IMR-90 (cell line): ENCODE data around the gene SRI. TPM values are rescaled to one million over a fixed set of nuclear protein-coding genes. Genes with fewer than 3 reads are reported as not detected.

Experiments used
- ATAC-seq: fragments of 200-7000 bp; cut with Tn5 transposase; 2 replicates; pipeline ENCODE4 v1.9.1; 2020; ENCODE audit warnings: low read depth, mild to moderate bottlenecking, moderate library complexity
- BruUV-seq: library from RNA; stranded (reverse); fragments of 400-500 nt; replicated peaks from 2 replicates; lab custom pipeline; 2021; lab: Mats Ljungman, UMichigan
- CTCF ChIA-PET: fragments of 300-600 bp; formaldehyde crosslinking; extraction: SDS; loops from one replicate; lab custom pipeline; 2021; ENCODE audit warnings: antibody characterized with exemption; lab: Yijun Ruan, JAX
- POLR2A ChIA-PET: fragments of 300-600 bp; sonication (Branson Sonifier 250); formaldehyde crosslinking; loops from one replicate; lab custom pipeline; 2022; ENCODE audit warnings: antibody characterized with exemption; ENCODE audit not compliant: unreplicated experiment; lab: Charles Lee
- DNase-seq: peaks from one replicate; pipeline ENCODE4 v3.0.0; 2013
- H2AFZ ChIP-seq: replicated peaks from 2 replicates; pipeline ENCODE3; 2013; ENCODE audit warnings: low read length, mild to moderate bottlenecking; ENCODE audit not compliant: poor library complexity
- H2AK5ac ChIP-seq: 2 replicates; pipeline ENCODE4 v1.6.1; 2013; ENCODE audit warnings: low read depth, low read length, inconsistent platforms
- H2AK9ac ChIP-seq: replicated peaks from 2 replicates; pipeline ENCODE3; 2013; ENCODE audit warnings: mild to moderate bottlenecking, low read depth, low read length, moderate library complexity; ENCODE audit not compliant: poor library complexity
- H2BK120ac ChIP-seq: 2 replicates; pipeline ENCODE4 v1.6.1; 2013; ENCODE audit warnings: low read depth, low read length, inconsistent platforms
- H2BK15ac ChIP-seq: 3 replicates; pipeline ENCODE4 v1.6.1; 2013; ENCODE audit warnings: low read depth, low read length, inconsistent platforms
- H2BK20ac ChIP-seq: 2 replicates; pipeline ENCODE4 v1.6.1; 2013; ENCODE audit warnings: low read depth, mild to moderate bottlenecking, inconsistent platforms, low read length, moderate library complexity
- H2BK5ac ChIP-seq: 2 replicates; pipeline ENCODE4 v1.6.1; 2013; ENCODE audit warnings: mild to moderate bottlenecking, low read depth, low read length, inconsistent platforms; ENCODE audit not compliant: poor library complexity, severe bottlenecking
- H3K14ac ChIP-seq: replicated peaks from 2 replicates; pipeline ENCODE4 v1.6.1; 2013; ENCODE audit warnings: low read depth, low read length, inconsistent platforms
- H3K18ac ChIP-seq: 2 replicates; pipeline ENCODE4 v1.6.1; 2013; ENCODE audit warnings: low read depth, low read length, control low read depth
- H3K23ac ChIP-seq: 2 replicates; pipeline ENCODE4 v1.6.1; 2013; ENCODE audit warnings: low read depth, low read length, inconsistent platforms
- H3K27ac ChIP-seq: 2 replicates; pipeline ENCODE4 v1.5.1; 2013; ENCODE audit warnings: mild to moderate bottlenecking, control low read depth, low read length; ENCODE audit not compliant: insufficient read depth
- H3K27me3 ChIP-seq: 2 replicates; pipeline ENCODE4 v1.6.1; 2013; ENCODE audit warnings: low read length; ENCODE audit not compliant: control insufficient read depth, insufficient read depth
- H3K36me3 ChIP-seq: 2 replicates; pipeline ENCODE4 v1.6.1; 2013; ENCODE audit warnings: low read length, mixed read lengths; ENCODE audit not compliant: control insufficient read depth, insufficient read depth
- H3K4ac ChIP-seq: 2 replicates; pipeline ENCODE4 v1.6.1; 2013; ENCODE audit warnings: low read depth, low read length, inconsistent platforms
- H3K4me1 ChIP-seq: 2 replicates; pipeline ENCODE4 v1.6.1; 2013; ENCODE audit warnings: low read length, mixed read lengths; ENCODE audit not compliant: control insufficient read depth, insufficient read depth
- H3K4me2 ChIP-seq: 2 replicates; pipeline ENCODE4 v1.6.1; 2013; ENCODE audit warnings: low read depth, mild to moderate bottlenecking, control low read depth, low read length, moderate library complexity
- H3K4me3 ChIP-seq: 2 replicates; pipeline ENCODE4 v1.5.1; 2013; ENCODE audit warnings: low read depth, mild to moderate bottlenecking, control low read depth, low read length, moderate library complexity; ENCODE audit not compliant: insufficient read depth
- H3K56ac ChIP-seq: 2 replicates; pipeline ENCODE4 v1.6.1; 2013; ENCODE audit warnings: low read length, inconsistent platforms; ENCODE audit not compliant: insufficient read depth; ENCODE audit errors: extremely low read depth
- H3K79me1 ChIP-seq, 2 experiments: 2 replicates each; pipeline ENCODE4 v1.6.1; 2013; ENCODE audit warnings: low read length in 2 of 2, inconsistent platforms in 1 of 2, low read depth in 1 of 2
- H3K9ac ChIP-seq: 2 replicates; pipeline ENCODE4 v1.6.1; 2013; ENCODE audit warnings: low read depth, low read length, control low read depth
- H3K9me1 ChIP-seq: 2 replicates; pipeline ENCODE4 v1.6.1; 2013; ENCODE audit warnings: low read length, inconsistent platforms; ENCODE audit not compliant: insufficient read depth
- H3K9me3 ChIP-seq: 2 replicates; pipeline ENCODE4 v1.6.1; 2013; ENCODE audit warnings: low read length; ENCODE audit not compliant: control insufficient read depth, insufficient read depth
- H4K20me1 ChIP-seq: 2 replicates; pipeline ENCODE4 v1.6.1; 2013; ENCODE audit warnings: low read length, inconsistent platforms; ENCODE audit not compliant: insufficient read depth
- H4K5ac ChIP-seq: 2 replicates; pipeline ENCODE4 v1.6.1; 2013; ENCODE audit warnings: mild to moderate bottlenecking, low read depth, low read length, control low read depth
- H4K8ac ChIP-seq, 2 experiments: 2 replicates each; pipeline ENCODE4 v1.6.1; 2013; ENCODE audit warnings: low read depth in 2 of 2, low read length in 2 of 2, control low read depth in 1 of 2, inconsistent platforms in 1 of 2
- H4K91ac ChIP-seq: 2 replicates; pipeline ENCODE4 v1.6.1; 2013; ENCODE audit warnings: low read depth, low read length, inconsistent platforms; ENCODE audit not compliant: insufficient read depth
- CHD1 ChIP-seq: IDR thresholded peaks from 2 replicates; pipeline ENCODE4 v1.6.1; 2012; ENCODE audit warnings: low read depth, low read length, improper control_type of control experiment
- FOS ChIP-seq: fragments of 150-350 bp; IDR thresholded peaks from 2 replicates; pipeline ENCODE4 v1.6.1; 2016; ENCODE audit warnings: low read depth, low read length
- MAZ ChIP-seq: IDR thresholded peaks from 2 replicates; pipeline ENCODE4 v1.6.1; 2012; ENCODE audit warnings: low read depth, mild to moderate bottlenecking, low read length, improper control_type of control experiment, moderate library complexity, borderline replicate concordance
- MXI1 ChIP-seq: IDR thresholded peaks from 2 replicates; pipeline ENCODE4 v1.6.1; 2012; ENCODE audit warnings: low read depth, mild to moderate bottlenecking, low read length, moderate library complexity, borderline replicate concordance
- NFE2L2 ChIP-seq: fragments of 150-350 bp; IDR thresholded peaks from 2 replicates; pipeline ENCODE4 v1.6.1; 2016; ENCODE audit warnings: low read depth, mild to moderate bottlenecking, low read length
- POLR2A ChIP-seq: IDR thresholded peaks from 2 replicates; pipeline ENCODE4 v1.6.1; 2012; ENCODE audit warnings: mild to moderate bottlenecking, low read depth, low read length
- RAD21 ChIP-seq: IDR thresholded peaks from 2 replicates; pipeline ENCODE4 v1.6.1; 2012; ENCODE audit warnings: low read length, improper control_type of control experiment
- RFX5 ChIP-seq: IDR thresholded peaks from 2 replicates; pipeline ENCODE4 v1.8.0; 2012; ENCODE audit warnings: low read depth, mild to moderate bottlenecking, low read length, moderate library complexity
- SMC3 ChIP-seq: fragments of 150-350 bp; IDR thresholded peaks from 2 replicates; pipeline ENCODE4 v1.6.1; 2016; ENCODE audit warnings: low read depth, mild to moderate bottlenecking, antibody characterized with exemption, low read length, moderate library complexity
- WGBS, 2 experiments: methylation state at CpG; one replicate each; pipeline versions ENCODE4 v1.1.5 to v1.1.7; 2013; ENCODE audit warnings: missing lambda C conversion rate in 2 of 2; ENCODE audit not compliant: insufficient read length in 1 of 2; ENCODE audit errors: extremely low coverage in 2 of 2; 5-methylcytosine and 5-hydroxymethylcytosine counted together
- dilution Hi-C: fragments of 300-500 bp; cut with HindIII; formaldehyde crosslinking; loops from one replicate; pipeline ENCODE4 v1.14.3; 2018; ENCODE audit warnings: low sequenced_read_pairs; ENCODE audit not compliant: unreplicated experiment
- in situ Hi-C: fragments of 300-500 bp; cut with MboI; formaldehyde crosslinking; loops from 3 replicates; pipeline ENCODE4 v1.14.3; 2019; ENCODE audit warnings: low sequenced_read_pairs, inconsistent platforms, mixed read lengths
- intact Hi-C: fragments of 100-400 bp; cut with micrococcal nuclease; formaldehyde crosslinking; loops from 2 replicates; pipeline ENCODE4 v1.10.0; 2022
- polyA plus RNA-seq, 3 experiments: library from polyadenylated mRNA; depleted of rRNA; stranded (reverse); fragments of >200 nt; gene quantifications; 2 replicates each; pipeline ENCODE4 v1.2.3, GENCODE V29; 2012; ENCODE audit warnings: low replicate concordance in 1 of 3
- total RNA-seq: library from RNA; depleted of rRNA; stranded (reverse); fragments of >200 nt; gene quantifications from 2 replicates; pipeline ENCODE4 v1.2.3, GENCODE V29; 2012
- TF ChIP-seq, protein P1 (sequence below): fragments of 150-350 bp; IDR thresholded peaks from 2 replicates; pipeline ENCODE4 v1.6.1; 2016; ENCODE audit warnings: low read depth, mild to moderate bottlenecking, low read length, moderate library complexity, borderline replicate concordance

The SRI gene
- total and polyA plus RNA-seq, 2 of the 4 experiments (the other 2 are of a cell fraction), result 83.3 to 115 TPM

DNA sequence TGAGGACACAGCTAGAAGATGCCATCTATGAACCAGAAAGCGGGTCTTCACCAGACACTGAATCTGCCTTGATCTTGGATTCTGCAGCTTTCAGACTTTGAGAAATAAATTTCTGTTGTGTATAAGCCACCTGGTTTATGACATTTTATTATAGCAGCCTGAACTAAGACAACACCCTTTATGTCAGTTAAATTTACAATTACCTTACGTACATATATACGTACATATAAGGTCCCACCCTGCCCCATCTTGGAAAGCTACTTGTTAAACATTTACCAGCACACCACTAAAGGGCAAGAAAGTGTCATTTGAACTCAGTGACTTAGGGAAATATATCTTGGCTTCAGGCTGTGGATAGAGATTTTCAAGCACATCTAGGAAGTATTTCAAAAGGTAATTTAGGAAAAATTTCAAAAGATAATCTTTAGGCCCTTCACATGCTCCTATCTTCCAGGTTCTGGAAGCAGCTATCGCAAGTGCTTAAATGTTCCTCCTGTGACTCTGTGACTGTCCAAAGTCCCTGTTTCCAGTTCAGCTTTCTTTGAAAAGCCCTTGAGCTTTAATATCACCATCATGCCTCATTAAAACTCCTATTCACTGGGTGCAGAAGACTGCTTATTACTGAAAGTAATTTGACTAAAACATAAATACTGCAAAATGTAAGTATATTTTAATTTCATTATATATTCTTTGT lies 9.6 kb upstream of the SRI start:
- Histone ChIP-seq H3K79me1 (no peaks in the 10 kb centered on the region), H3K27ac (no peak overlapping the region), H3K9me1 (no peaks in the 10 kb centered on the region), H3K9me3 (no peaks in the 10 kb centered on the region), H2AK9ac (no peak overlapping the region), H3K36me3 (no peaks in the 10 kb centered on the region), H2AK5ac (no peak overlapping the region), H3K4me3 (no peak overlapping the region), H3K27me3 (no peaks in the 10 kb centered on the region), H3K56ac (no peak overlapping the region), H4K91ac (no peak overlapping the region), H2BK20ac (no peak overlapping the region), H3K23ac (no peak overlapping the region), H3K14ac (no peak overlapping the region), H4K5ac (no peak overlapping the region), H2BK120ac (no peak overlapping the region), H3K4me1 (no peaks in the 10 kb centered on the region), H2BK15ac (no peak overlapping the region), H3K4ac (no peak overlapping the region), H3K18ac (no peak overlapping the region), H4K8ac (no peak overlapping the region), H2AFZ (no peak overlapping the region), H4K20me1 (no peaks in the 10 kb centered on the region), H2BK5ac (no peak overlapping the region), H3K4me2 (no peak overlapping the region), H3K9ac (no peak overlapping the region)
- no TSS peak for BruUV-seq
- no peak for DNase-seq
- in situ Hi-C loops (no loop called here), dilution Hi-C loops (no loop called here), intact Hi-C loops (no loop called here)
- ChIA-PET POLR2A (no interaction called here), CTCF (interaction anchor here (1.1 kb wide), 1 partner anchor 9 kb away, joined by 4 read pairs; no protein-coding TSS in a partner anchor)
- no peak for ATAC-seq
- TF ChIP-seq SMC3, result no peak
- no peak for TF ChIP-seq MXI1
- TF ChIP-seq CHD1, result no peak
- TF ChIP-seq MAZ, result no peak
- no peak for TF ChIP-seq NFE2L2
- no peak for TF ChIP-seq RAD21
- TF ChIP-seq POLR2A, result no peak
- TF ChIP-seq RFX5, result no peak
- TF ChIP-seq FOS, result no peak
- TF ChIP-seq, protein P1, sequence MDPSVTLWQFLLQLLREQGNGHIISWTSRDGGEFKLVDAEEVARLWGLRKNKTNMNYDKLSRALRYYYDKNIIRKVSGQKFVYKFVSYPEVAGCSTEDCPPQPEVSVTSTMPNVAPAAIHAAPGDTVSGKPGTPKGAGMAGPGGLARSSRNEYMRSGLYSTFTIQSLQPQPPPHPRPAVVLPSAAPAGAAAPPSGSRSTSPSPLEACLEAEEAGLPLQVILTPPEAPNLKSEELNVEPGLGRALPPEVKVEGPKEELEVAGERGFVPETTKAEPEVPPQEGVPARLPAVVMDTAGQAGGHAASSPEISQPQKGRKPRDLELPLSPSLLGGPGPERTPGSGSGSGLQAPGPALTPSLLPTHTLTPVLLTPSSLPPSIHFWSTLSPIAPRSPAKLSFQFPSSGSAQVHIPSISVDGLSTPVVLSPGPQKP, result no peak
- no CpG with 5 or more reads among the region's 4 CpGs for WGBS, 2 experiments
